Measurements from ENCODE around the gene CTSL.
"Not testable (repeated sequence)": the region's sequence is repeated elsewhere in the genome, so short reads cannot be mapped to it uniquely, and the experiment has no call there.

The CTSL gene

DNA sequence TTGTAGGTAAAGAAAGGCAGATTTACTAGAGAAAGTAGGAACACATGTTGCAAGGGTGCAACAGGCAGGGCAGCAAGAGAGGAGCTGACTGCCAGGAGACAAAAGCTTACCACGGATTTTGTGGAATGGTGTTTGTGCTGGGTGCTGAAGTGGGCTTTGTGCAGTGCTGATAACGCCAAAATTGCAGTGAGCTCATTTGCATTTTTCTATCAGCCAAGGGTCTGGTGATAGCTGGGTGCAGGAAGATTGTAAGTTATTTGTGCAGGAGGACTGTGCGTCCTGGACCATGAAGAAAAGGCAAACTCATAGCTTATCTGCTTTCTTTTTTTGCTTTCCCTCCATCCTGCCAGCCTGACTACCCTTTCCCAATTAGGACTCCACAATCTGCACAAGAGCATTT, 13.6 kb downstream of the CTSL start:
- TF ChIP-seq, protein P1, sequence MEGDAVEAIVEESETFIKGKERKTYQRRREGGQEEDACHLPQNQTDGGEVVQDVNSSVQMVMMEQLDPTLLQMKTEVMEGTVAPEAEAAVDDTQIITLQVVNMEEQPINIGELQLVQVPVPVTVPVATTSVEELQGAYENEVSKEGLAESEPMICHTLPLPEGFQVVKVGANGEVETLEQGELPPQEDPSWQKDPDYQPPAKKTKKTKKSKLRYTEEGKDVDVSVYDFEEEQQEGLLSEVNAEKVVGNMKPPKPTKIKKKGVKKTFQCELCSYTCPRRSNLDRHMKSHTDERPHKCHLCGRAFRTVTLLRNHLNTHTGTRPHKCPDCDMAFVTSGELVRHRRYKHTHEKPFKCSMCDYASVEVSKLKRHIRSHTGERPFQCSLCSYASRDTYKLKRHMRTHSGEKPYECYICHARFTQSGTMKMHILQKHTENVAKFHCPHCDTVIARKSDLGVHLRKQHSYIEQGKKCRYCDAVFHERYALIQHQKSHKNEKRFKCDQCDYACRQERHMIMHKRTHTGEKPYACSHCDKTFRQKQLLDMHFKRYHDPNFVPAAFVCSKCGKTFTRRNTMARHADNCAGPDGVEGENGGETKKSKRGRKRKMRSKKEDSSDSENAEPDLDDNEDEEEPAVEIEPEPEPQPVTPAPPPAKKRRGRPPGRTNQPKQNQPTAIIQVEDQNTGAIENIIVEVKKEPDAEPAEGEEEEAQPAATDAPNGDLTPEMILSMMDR (conservative IDR thresholded peaks at IDR 0.05; ENCODE audit: low read depth) = no peak
- DNase-seq (ENCODE audit: low spot score) = no peak
- ChIA-PET POLR2A (ENCODE audit: low non-redundant PET) (no interaction called here), CTCF (no interaction called here)
- H3K27ac ChIP-seq = no peak overlapping the region

- DNase-seq (ENCODE audit: low spot score) = no peak
- TF ChIP-seq, protein P1 (conservative IDR thresholded peaks at IDR 0.05; ENCODE audit: low read depth) = no peak
- no peak overlapping the region for H3K27ac ChIP-seq
- ChIA-PET POLR2A (ENCODE audit: low non-redundant PET) (no interaction called here), CTCF (interaction anchor here (0.7 to 0.8 kb wide), 2 partner anchors 10 to 270 kb away, joined by 4 read pairs; no protein-coding TSS in a partner anchor)
Observed at GRCh38 chr9:87740209-87740608, 14.3 kb downstream of the CTSL start.

- ChIA-PET POLR2A (ENCODE audit: low non-redundant PET) (no interaction called here), CTCF (interaction anchor here (0.8 kb wide), 1 partner anchor 12 kb away, joined by 4 read pairs; no protein-coding TSS in a partner anchor)
- no peak overlapping the region for H3K27ac ChIP-seq
- TF ChIP-seq, protein P1 (conservative IDR thresholded peaks at IDR 0.05; ENCODE audit: low read depth) = no peak
- DNase-seq (ENCODE audit: low spot score) = no peak
Observed at GRCh38 chr9:87741326-87741725, 15.4 kb downstream of the CTSL start.

- TF ChIP-seq, protein P1 (conservative IDR thresholded peaks at IDR 0.05; ENCODE audit: low read depth) = no peak
- no peak for DNase-seq (ENCODE audit: low spot score)
- ChIA-PET CTCF (no interaction called here), POLR2A (ENCODE audit: low non-redundant PET) (no interaction called here)
- H3K27ac ChIP-seq = no peak overlapping the region
Observed at GRCh38 chr9:87741891-87742290, 16.0 kb downstream of the CTSL start.

DNA sequence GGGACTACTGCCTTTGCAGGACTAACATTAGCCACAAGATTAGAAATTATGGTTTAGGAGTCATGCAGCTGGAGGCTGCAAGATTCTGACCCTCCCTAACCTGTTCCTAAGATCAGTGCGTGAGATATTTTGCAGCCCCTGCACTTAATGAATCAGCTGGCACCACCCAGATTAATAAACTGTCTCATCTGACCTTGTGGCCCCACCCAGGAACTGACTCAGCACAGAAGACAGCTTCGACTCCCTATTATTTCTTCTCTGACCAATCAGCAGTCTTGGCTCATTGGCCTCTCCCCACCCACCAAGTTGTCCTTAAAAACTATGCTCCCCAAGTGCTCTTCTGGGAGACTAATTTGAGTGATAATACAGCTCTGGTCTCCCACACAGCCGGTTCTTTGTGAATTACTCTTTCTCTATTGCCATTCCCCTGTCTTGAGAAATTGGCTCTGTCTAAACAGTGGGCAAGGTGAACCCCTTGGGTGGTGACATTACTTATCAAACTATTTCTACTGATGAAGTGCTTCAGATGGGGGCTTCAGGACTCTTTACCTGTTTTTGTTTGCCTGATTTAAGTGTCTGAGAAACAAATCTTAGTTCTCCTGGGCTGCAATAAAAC, 17.0 kb downstream of the CTSL start:
- ChIA-PET POLR2A (ENCODE audit: low non-redundant PET) (no interaction called here), CTCF (interaction anchor here (0.5 kb wide), 1 partner anchor 29 kb away, joined by 5 read pairs; no protein-coding TSS in a partner anchor)
- peak; percentile 39 for DNase-seq (ENCODE audit: low spot score)
- no peak overlapping the region for H3K27ac ChIP-seq
- TF ChIP-seq, protein P1 (conservative IDR thresholded peaks at IDR 0.05; ENCODE audit: low read depth) = no peak

DNA sequence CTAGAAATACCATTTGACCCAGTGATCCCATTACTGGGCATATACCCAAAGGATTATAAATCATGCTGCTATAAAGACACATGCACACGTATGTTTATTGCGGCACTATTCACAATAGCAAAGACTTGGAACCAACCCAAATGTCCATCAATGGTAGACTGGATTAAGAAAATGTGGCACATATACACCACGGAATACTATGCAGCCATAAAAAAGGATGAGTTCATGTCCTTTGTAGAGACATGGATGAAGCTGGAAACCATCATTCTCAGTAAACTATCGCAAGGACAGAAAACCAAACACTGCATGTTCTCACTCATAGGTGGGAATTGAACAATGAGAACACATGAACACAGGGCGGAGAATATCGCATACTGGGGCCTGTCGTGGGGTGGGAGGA, 18.3 kb downstream of the CTSL start:
- DNase-seq (ENCODE audit: low spot score); H3K27ac ChIP-seq; CTCF ChIA-PET; POLR2A ChIA-PET (ENCODE audit: low non-redundant PET): not testable (repeated sequence)

DNA sequence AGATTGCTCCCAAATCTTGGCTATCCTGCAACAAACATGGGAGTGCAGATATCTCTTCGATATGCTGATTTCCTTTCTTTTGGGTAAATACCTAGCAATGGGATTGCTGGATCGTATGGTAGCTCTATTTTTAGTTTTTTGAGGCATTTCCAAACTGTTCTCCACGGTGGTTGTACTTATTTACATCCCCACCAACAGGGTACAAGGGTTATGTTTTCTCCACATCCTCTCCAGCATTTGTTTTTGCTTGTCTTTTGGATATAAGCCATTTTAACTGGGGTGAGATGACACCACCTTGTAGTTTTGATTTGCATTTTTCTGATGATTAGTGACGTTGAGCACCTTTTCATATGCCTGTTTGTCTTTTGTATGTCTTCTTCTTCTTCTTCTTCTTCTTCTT, 20.3 kb downstream of the CTSL start:
- CTCF ChIA-PET = no interaction called here
- no peak overlapping the region for H3K27ac ChIP-seq
- DNase-seq (ENCODE audit: low spot score) = no peak
- POLR2A ChIA-PET (ENCODE audit: low non-redundant PET) = no interaction called here
- TF ChIP-seq, protein P1 (conservative IDR thresholded peaks at IDR 0.05; ENCODE audit: low read depth) = no peak
